ENCODE data around the gene RINT1. TPM values are rescaled to one million over a fixed set of nuclear protein-coding genes. Genes with fewer than 3 reads are reported as not detected.
"Not testable (repeated sequence)": the region's sequence is repeated elsewhere in the genome, so short reads cannot be mapped to it uniquely, and the experiment has no call there.

RINT1 gene
- total RNA-seq, 6 experiments from 2014 or later, result 21.3 to 26.5 (median 22.4) TPM

- Mint-ChIP-seq H3K9me3 (no peaks in the 10 kb centered on the region; the same call in 1 of the 2 replicates), H3K27ac (peak overlapping the region; percentile 42; the same call in 1 of the 2 replicates), H3K27me3 (ENCODE audit: insufficient read depth) (no peaks in the 10 kb centered on the region), H3K4me3 (no peak overlapping the region), H3K4me1 (ENCODE audit: low read depth) (peaks cover 19% of the 10 kb centered on the region), H3K36me3 (ENCODE audit: low read depth) (peaks cover 26% of the 10 kb centered on the region)
- DNase-seq, result no peak
- TF ChIP-seq CTCF (IDR thresholded peaks at IDR 0.05), result no peak
Observed at GRCh38 chr7:105512926-105513526, 19.0 kb upstream of the RINT1 start.

- not testable (repeated sequence) for DNase-seq, H3K9me3 Mint-ChIP-seq
- H3K36me3 Mint-ChIP-seq (ENCODE audit: low read depth), result peaks cover 30% of the 10 kb centered on the region
Observed at GRCh38 chr7:105515610-105516009, 16.4 kb upstream of the RINT1 start.

GRCh38 chr7:105519353-105519752 lies 12.6 kb upstream of the RINT1 start:
- TF ChIP-seq CTCF (IDR thresholded peaks at IDR 0.05), result no peak
- Mint-ChIP-seq H3K4me1 (ENCODE audit: low read depth) (peaks cover 13% of the 10 kb centered on the region), H3K9me3 (no peaks in the 10 kb centered on the region; the same call in 1 of the 2 replicates), H3K27me3 (ENCODE audit: insufficient read depth) (peaks cover 2% of the 10 kb centered on the region; the same call in 1 of the 2 replicates), H3K27ac (peak overlapping the region; percentile 35; the same call in 1 of the 2 replicates), H3K36me3 (ENCODE audit: low read depth) (peaks cover 18% of the 10 kb centered on the region), H3K4me3 (peak overlapping the region; percentile 60)
- DNase-seq, result no peak

More at GRCh38 chr7:105515610-105516009, 16.4 kb upstream of the RINT1 start:
- not testable (repeated sequence) for H3K27ac Mint-ChIP-seq; H3K4me3 Mint-ChIP-seq; H3K27me3 Mint-ChIP-seq (ENCODE audit: insufficient read depth)
- H3K4me1 Mint-ChIP-seq (ENCODE audit: low read depth), result peaks cover 22% of the 10 kb centered on the region

- H3K9me3 Mint-ChIP-seq; H3K27me3 Mint-ChIP-seq (ENCODE audit: insufficient read depth); DNase-seq: not testable (repeated sequence)
- peak overlapping the region; percentile 31; the same call in 1 of the 2 replicates for H3K27ac Mint-ChIP-seq
- H3K36me3 Mint-ChIP-seq (ENCODE audit: low read depth), result peaks cover 12% of the 10 kb centered on the region
- H3K4me1 Mint-ChIP-seq (ENCODE audit: low read depth), result peaks cover 13% of the 10 kb centered on the region
- peak overlapping the region; percentile 98 for H3K4me3 Mint-ChIP-seq
Observed at GRCh38 chr7:105520620-105521019, 11.4 kb upstream of the RINT1 start.

- Mint-ChIP-seq H3K4me3 (peak overlapping the region; percentile 98), H3K36me3 (ENCODE audit: low read depth) (peaks cover 12% of the 10 kb centered on the region), H3K4me1 (ENCODE audit: low read depth) (peaks cover 13% of the 10 kb centered on the region), H3K27ac (peak overlapping the region; percentile 99), H3K9me3 (no peaks in the 10 kb centered on the region), H3K27me3 (ENCODE audit: insufficient read depth) (peaks cover 2% of the 10 kb centered on the region; the same call in 1 of the 2 replicates)
- DNase-seq, result peak; percentile 57
- no peak for TF ChIP-seq CTCF (IDR thresholded peaks at IDR 0.05)
Observed at GRCh38 chr7:105521027-105521716, 10.8 kb upstream of the RINT1 start.

- DNase-seq, result peak; percentile 82
- peak within 1 kb of the TSS; percentile 99 for H3K27ac Mint-ChIP-seq
- H3K4me1 Mint-ChIP-seq (ENCODE audit: low read depth), result peaks cover 13% of the 10 kb centered on the region
- H3K36me3 Mint-ChIP-seq (ENCODE audit: low read depth), result peaks cover 7% of the 10 kb centered on the region
- no peaks in the 10 kb centered on the region for H3K9me3 Mint-ChIP-seq
- peak within 1 kb of the TSS; percentile 98 for H3K4me3 Mint-ChIP-seq
- TF ChIP-seq CTCF (IDR thresholded peaks at IDR 0.05), result peak; percentile 12; the same call in 1 of the 2 replicates
- peaks cover 2% of the 10 kb centered on the region; the same call in 1 of the 2 replicates for H3K27me3 Mint-ChIP-seq (ENCODE audit: insufficient read depth)
Observed at GRCh38 chr7:105521717-105522463, 10.1 kb upstream of the RINT1 start, which contains the start of gene PUS7. Gene PUS7 (minus strand): TSS chr7:105522271. CDS start chr7:105508512, 13,759 bp downstream.

GRCh38 chr7:105524423-105524822 lies 7.6 kb upstream of the RINT1 start:
- H3K9me3 Mint-ChIP-seq; H3K36me3 Mint-ChIP-seq (ENCODE audit: low read depth); DNase-seq; H3K4me3 Mint-ChIP-seq; H3K27ac Mint-ChIP-seq; H3K27me3 Mint-ChIP-seq (ENCODE audit: insufficient read depth): not testable (repeated sequence)
- peaks cover 11% of the 10 kb centered on the region for H3K4me1 Mint-ChIP-seq (ENCODE audit: low read depth)

Data from HFFc6 (cell line).